HTERT RPE-1 (cell line): ENCODE measurements around the gene TMEM72.

ENCODE experiments used
- in situ Hi-C: fragments of 300-500 bp; cut with MboI; formaldehyde crosslinking; loops from 4 replicates; pipeline ENCODE4 v1.14.3; 2020; ENCODE audit warnings: low sequenced_read_pairs

TMEM72 gene

GRCh38 chr10:44932517-44933450 is 21.6 kb downstream of the TMEM72 start:
- in situ Hi-C loops, result no loop called here

GRCh38 chr10:44933451-44934321 is 22.5 kb downstream of the TMEM72 start:
- in situ Hi-C loops, result no loop called here

DNA sequence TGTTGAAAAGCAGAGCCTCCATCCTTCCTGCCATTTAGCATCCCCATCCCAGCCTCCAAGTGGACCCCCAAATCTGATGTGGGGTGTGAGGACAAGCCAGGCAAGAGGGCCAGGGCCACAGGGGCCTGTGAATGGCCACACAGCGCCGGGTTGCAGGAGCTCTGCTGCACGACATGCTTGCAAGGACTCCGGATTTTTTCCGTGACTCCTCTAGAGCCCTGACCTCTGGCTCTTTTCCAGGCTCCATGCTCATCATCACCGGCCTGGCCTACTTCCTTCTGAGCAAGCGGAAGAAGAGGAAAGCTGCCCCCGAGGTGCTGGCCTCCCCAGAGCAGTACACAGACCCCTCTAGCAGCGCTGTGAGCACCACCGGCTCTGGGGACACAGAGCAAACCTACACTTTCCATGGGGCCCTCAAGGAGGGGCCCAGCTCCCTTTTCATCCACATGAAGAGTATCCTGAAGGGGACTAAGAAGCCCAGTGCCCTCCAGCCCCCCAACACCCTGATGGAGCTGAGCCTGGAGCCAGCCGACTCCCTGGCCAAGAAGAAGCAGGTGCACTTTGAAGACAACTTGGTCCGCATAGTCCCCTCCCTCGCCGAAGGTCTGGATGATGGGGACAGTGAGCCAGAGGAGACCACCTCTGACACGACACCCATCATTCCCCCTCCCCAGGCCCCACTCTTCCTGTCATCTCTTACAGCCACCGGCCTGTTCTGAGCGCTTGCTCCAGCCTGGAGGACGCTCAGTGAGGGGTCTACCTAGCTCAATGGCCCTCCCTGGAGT is 23.5 kb downstream of the TMEM72 start:
- in situ Hi-C loops, result no loop called here

DNA sequence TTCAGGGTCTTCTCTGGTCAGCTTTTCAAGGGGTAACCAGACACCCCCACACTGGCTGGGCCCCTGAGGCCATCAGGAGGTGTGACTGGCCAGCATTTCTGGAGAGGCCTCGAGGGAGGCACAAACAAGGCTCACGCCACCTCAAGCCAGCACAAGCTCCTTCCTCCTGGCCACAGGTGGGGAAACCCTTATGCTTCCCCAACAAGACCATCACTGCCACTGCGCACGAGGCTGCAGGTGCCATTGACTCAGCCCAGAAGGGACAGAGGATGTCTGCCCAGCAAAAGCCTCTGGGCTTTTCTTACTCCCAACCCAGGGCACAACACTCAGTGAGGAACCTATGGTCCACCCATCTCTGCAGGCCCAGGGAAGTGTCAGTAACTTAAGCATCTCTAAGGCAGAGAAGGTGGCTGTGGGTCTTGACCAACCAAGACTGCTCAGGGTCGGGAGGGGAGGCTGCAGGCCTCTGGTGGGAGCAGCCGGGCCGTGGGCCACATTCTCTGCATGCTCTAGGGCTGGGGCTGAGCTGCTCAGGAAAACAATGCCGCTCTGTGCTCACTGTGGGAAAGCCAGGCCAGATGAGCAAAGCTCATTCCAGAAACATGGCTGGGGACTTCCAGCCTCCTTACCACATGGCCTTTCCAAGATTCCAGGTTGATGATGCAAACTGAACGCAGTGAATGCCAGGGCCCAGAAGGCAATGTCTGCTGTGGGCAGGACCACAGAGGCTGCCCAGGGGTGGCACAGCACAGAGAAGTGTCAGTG is 24.2 kb downstream of the TMEM72 start:
- in situ Hi-C loops, result no loop called here

- in situ Hi-C loops, result no loop called here
These were observed 24.8 kb downstream of the TMEM72 start for GRCh38 chr10:44935966-44936295.

GRCh38 chr10:44936314-44936975 is 25.3 kb downstream of the TMEM72 start:
- in situ Hi-C loops, result no loop called here

GRCh38 chr10:44937196-44938005 is 26.3 kb downstream of the TMEM72 start:
- in situ Hi-C loops, result no loop called here

GRCh38 chr10:44938956-44939355 is 27.8 kb downstream of the TMEM72 start:
- in situ Hi-C loops, result no loop called here

- in situ Hi-C loops, result no loop called here
These were observed 28.7 kb downstream of the TMEM72 start for GRCh38 chr10:44939691-44940401.

GRCh38 chr10:44944354-44944753 is 33.2 kb downstream of the TMEM72 start:
- in situ Hi-C loops, result no loop called here

GRCh38 chr10:44946205-44946604 is 35.1 kb downstream of the TMEM72 start:
- in situ Hi-C loops, result no loop called here

- in situ Hi-C loops, result no loop called here
These were observed 36.4 kb downstream of the TMEM72 start for GRCh38 chr10:44947371-44948152.

DNA sequence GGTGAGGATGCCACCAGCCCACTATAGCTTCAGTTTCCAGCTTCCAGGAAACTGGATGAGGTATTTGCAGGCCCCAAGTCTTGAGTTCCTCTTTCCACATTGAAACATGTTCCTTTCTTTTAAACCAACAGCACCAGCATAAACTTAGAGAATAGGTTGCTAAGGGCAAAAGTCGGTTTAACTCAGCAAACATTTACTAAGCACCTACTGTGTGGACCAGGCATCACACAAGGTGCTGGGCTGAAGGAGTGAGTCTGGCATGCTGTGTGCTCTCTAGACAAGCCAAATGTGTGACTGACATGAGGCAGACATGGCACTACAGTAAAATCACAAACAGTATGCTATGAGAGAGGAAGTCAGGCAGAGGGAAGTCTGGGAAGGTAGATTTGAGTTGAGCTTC is 37.5 kb downstream of the TMEM72 start:
- in situ Hi-C loops, result no loop called here

DNA sequence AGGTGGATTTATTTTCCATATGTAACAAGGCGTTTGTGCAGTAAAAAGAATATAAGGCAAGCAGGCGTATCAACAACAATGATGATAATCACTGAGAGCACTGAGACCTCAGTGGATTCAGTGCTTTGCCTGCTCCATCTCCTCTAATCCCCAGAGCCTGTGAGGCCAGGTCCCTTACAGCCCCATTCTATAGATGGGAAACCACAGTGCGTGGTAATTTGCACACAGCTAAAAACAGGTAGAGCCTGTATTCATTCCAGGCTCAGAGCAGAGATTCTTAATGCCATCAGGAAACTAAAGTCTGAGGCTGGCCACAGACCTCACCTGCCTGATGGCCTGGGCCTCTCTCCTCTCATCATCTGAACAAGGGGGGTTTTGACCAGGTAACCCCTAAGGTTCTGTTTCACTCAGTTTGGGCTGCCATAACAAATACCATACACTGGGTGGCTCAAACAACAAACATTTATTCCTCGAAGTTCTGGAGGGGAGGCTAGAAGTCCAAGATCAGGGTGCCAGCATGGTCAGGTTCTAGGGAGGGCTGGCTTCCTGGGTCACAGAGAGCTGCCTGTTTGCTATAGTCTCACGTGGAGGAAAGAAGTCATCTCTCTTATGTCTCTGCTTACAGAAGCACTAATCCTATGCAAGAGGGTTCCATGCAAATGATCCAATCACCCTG is 38.1 kb downstream of the TMEM72 start:
- in situ Hi-C loops, result no loop called here

- in situ Hi-C loops, result no loop called here
These were observed 38.8 kb downstream of the TMEM72 start for GRCh38 chr10:44949915-44950314.

GRCh38 chr10:44950326-44951225 is 39.4 kb downstream of the TMEM72 start:
- in situ Hi-C loops, result no loop called here
